Stimulated activated CD4-positive, alpha-beta T cell treated with anti-CD3 and anti-CD28 coated beads, Interleukin-2, amount 100 ng/mL, for 24 hours (primary cell): ENCODE data around the gene PLA2G12B.

Experiments used
- DNase-seq, 2 donors: peaks; one replicate each; pipeline ENCODE4 v3.0.0-alpha.2; 2020

Gene PLA2G12B

GRCh38 chr10:72888151-72888638 is 66.4 kb downstream of the PLA2G12B start:
- DNase-seq = no peak

- DNase-seq = peak in 1 of 2 donors; percentile 4
Observed at GRCh38 chr10:72887043-72887442, 67.6 kb downstream of the PLA2G12B start.

- DNase-seq = no peak
Observed at GRCh38 chr10:72886621-72887020, 68.0 kb downstream of the PLA2G12B start.

DNA sequence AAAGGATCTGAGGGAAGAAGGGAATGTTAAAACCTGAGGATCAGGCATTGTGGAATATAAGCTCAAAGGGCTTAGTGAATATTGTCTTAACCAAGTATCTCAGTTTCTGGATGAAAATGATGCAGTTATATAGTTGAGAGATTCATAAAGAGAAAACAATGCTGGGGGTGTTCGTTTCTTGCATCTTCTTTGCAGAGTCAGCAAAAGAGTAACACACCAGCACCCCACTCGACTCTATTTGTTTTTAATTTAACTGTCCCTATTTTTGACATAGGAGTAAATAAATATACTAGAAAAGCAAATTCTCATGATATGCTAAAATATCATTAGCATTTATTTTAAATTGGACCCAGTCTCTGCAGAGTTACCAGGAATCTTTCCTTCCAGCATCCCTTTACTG is 68.7 kb downstream of the PLA2G12B start:
- no peak for DNase-seq
